ENCODE measurements around the gene SLC4A3.

DNA sequence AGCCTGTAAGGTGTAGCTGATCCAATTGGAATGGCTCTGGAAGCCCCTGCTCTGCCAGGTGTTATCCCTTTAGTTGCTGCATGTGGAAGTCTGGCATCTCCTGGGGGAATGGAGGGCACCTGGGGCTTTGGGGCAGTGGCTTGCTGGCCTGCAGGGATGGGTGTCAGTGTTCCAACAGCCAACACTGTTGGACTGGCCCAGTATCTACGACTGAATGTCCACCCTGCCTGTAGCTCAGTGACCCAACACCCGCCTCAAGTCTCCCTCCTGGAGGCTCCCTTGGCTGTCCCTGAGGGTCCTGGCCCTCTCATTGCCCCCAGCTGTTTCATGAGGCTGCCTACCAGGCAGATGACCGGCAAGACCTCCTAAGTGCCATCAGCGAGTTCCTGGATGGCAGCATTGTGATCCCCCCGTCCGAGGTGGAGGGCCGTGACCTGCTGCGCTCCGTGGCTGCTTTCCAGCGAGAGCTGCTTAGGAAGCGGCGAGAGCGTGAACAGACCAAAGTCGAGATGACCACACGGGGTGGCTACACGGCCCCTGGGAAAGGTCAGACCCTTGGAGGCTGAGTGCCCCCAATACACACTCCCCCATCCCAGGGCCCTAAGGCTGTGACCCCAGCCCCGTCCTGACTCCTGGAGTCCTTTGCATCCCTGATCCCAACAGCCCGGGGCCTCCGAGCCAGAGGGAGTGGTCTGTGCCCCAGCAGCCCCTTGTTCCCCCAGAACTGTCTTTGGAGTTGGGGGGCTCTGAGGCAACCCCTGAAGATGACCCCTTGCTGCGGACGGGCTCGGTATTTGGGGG lies 7.7 kb downstream of the SLC4A3 start:
- no peak for TF ChIP-seq TCF7L2 (IDR thresholded peaks at IDR 0.05; ENCODE audit: low read depth, low read length)
- TF ChIP-seq, protein P1, sequence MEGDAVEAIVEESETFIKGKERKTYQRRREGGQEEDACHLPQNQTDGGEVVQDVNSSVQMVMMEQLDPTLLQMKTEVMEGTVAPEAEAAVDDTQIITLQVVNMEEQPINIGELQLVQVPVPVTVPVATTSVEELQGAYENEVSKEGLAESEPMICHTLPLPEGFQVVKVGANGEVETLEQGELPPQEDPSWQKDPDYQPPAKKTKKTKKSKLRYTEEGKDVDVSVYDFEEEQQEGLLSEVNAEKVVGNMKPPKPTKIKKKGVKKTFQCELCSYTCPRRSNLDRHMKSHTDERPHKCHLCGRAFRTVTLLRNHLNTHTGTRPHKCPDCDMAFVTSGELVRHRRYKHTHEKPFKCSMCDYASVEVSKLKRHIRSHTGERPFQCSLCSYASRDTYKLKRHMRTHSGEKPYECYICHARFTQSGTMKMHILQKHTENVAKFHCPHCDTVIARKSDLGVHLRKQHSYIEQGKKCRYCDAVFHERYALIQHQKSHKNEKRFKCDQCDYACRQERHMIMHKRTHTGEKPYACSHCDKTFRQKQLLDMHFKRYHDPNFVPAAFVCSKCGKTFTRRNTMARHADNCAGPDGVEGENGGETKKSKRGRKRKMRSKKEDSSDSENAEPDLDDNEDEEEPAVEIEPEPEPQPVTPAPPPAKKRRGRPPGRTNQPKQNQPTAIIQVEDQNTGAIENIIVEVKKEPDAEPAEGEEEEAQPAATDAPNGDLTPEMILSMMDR (IDR thresholded peaks at IDR 0.05), result no peak
- TF ChIP-seq, protein P2, sequence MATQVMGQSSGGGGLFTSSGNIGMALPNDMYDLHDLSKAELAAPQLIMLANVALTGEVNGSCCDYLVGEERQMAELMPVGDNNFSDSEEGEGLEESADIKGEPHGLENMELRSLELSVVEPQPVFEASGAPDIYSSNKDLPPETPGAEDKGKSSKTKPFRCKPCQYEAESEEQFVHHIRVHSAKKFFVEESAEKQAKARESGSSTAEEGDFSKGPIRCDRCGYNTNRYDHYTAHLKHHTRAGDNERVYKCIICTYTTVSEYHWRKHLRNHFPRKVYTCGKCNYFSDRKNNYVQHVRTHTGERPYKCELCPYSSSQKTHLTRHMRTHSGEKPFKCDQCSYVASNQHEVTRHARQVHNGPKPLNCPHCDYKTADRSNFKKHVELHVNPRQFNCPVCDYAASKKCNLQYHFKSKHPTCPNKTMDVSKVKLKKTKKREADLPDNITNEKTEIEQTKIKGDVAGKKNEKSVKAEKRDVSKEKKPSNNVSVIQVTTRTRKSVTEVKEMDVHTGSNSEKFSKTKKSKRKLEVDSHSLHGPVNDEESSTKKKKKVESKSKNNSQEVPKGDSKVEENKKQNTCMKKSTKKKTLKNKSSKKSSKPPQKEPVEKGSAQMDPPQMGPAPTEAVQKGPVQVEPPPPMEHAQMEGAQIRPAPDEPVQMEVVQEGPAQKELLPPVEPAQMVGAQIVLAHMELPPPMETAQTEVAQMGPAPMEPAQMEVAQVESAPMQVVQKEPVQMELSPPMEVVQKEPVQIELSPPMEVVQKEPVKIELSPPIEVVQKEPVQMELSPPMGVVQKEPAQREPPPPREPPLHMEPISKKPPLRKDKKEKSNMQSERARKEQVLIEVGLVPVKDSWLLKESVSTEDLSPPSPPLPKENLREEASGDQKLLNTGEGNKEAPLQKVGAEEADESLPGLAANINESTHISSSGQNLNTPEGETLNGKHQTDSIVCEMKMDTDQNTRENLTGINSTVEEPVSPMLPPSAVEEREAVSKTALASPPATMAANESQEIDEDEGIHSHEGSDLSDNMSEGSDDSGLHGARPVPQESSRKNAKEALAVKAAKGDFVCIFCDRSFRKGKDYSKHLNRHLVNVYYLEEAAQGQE (IDR thresholded peaks at IDR 0.05; ENCODE audit: insufficient read depth in 1 of 2, low read depth in 2 of 2, low read length in 1 of 2), result no peak
